CD14-positive monocyte (primary cell): Measurements from ENCODE around the gene NELL1. TPM values are rescaled to one million over a fixed set of nuclear protein-coding genes. Genes with fewer than 3 reads are reported as not detected.

Source experiments
- DNase-seq, 3 donors: peaks; one replicate each; pipeline ENCODE4 v3.0.0-alpha.2; 2011 to 2022
- H2AFZ ChIP-seq: 2 replicates; pipeline ENCODE4 v1.6.0; 2012; ENCODE audit warnings: mild to moderate bottlenecking, low read depth, low read length, inconsistent platforms; ENCODE audit not compliant: insufficient read depth, poor library complexity, severe bottlenecking
- H3K27ac ChIP-seq, 2 donors: 1 replicate in 1 of 2; 2 replicates in 1 of 2; pipeline ENCODE4 v1.5.1; 2012 to 2013; ENCODE audit warnings: low read length in 2 of 2, control low read depth in 1 of 2, inconsistent platforms in 1 of 2, low read depth in 1 of 2, mild to moderate bottlenecking in 1 of 2
- H3K27me3 ChIP-seq, 2 donors: one replicate each; pipeline versions ENCODE4 v1.6.0 to v1.6.1; 2011 to 2013; ENCODE audit warnings: low read length in 2 of 2; ENCODE audit not compliant: control insufficient read depth in 2 of 2, insufficient read depth in 2 of 2
- H3K36me3 ChIP-seq, 2 donors: replicated peaks in 1 of 2; 1 replicate in 1 of 2; 2 replicates in 1 of 2; pipeline versions ENCODE4 v1.5.1 to v1.6.1; 2012 to 2013; ENCODE audit warnings: low read length in 2 of 2, control low read depth in 1 of 2, inconsistent platforms in 1 of 2, mild to moderate bottlenecking in 1 of 2; ENCODE audit not compliant: insufficient read depth in 2 of 2, control insufficient read depth in 1 of 2
- H3K4me1 ChIP-seq, 2 donors: 1 replicate in 1 of 2; 2 replicates in 1 of 2; pipeline versions ENCODE4 v1.5.1 to v1.6.1; 2012 to 2013; ENCODE audit warnings: low read length in 2 of 2, control low read depth in 1 of 2, inconsistent platforms in 1 of 2, mild to moderate bottlenecking in 1 of 2, moderate library complexity in 1 of 2; ENCODE audit not compliant: insufficient read depth in 2 of 2, control insufficient read depth in 1 of 2
- H3K4me2 ChIP-seq: replicated peaks from 2 replicates; pipeline ENCODE3; 2012; ENCODE audit warnings: low read length, moderate library complexity, mild to moderate bottlenecking; ENCODE audit not compliant: poor library complexity, severe bottlenecking; ENCODE audit errors: extremely low read depth
- H3K4me3 ChIP-seq, 3 experiments: fragments of 200-600 bp in 1 of 3; sonication (generic) in 1 of 3; replicated peaks in 1 of 3; 1 replicate in 2 of 3; 2 replicates in 1 of 3; pipeline ENCODE4 v1.5.1; 2011 to 2013; ENCODE audit warnings: low read length in 3 of 3, mild to moderate bottlenecking in 3 of 3, control low read depth in 2 of 3, low read depth in 2 of 3, inconsistent platforms in 1 of 3, moderate library complexity in 1 of 3
- H3K79me2 ChIP-seq: 2 replicates; pipeline ENCODE4 v1.6.0; 2012; ENCODE audit warnings: mild to moderate bottlenecking, control low read depth, inconsistent platforms, low read length, moderate library complexity; ENCODE audit not compliant: insufficient read depth
- H3K9ac ChIP-seq: 2 replicates; pipeline ENCODE4 v1.6.0; 2017; ENCODE audit warnings: low read length, mild to moderate bottlenecking; ENCODE audit not compliant: insufficient read depth, poor library complexity, severe bottlenecking
- H3K9me3 ChIP-seq, 2 donors: replicated peaks in 1 of 2; 1 replicate in 1 of 2; 2 replicates in 1 of 2; pipeline versions ENCODE4 v1.5.1 to v1.6.1; 2012 to 2013; ENCODE audit warnings: low read length in 2 of 2, control low read depth in 1 of 2; ENCODE audit not compliant: control insufficient read depth in 1 of 2, insufficient read depth in 1 of 2
- H4K20me1 ChIP-seq: 2 replicates; pipeline ENCODE4 v1.6.0; 2012; ENCODE audit warnings: mild to moderate bottlenecking, low read length, control low read depth, moderate library complexity; ENCODE audit not compliant: insufficient read depth
- H3K27ac Mint-ChIP-seq, 7 donors: one replicate each; pipeline ENCODE4 v1.8.0; 2020; ENCODE audit warnings: mild to moderate bottlenecking in 7 of 7, mixed read lengths in 7 of 7, moderate library complexity in 6 of 7, inconsistent platforms in 2 of 7
- H3K27me3 Mint-ChIP-seq, 3 donors: one replicate each; pipeline ENCODE4 v1.8.0; 2021 to 2022; ENCODE audit warnings: low read depth in 3 of 3, mild to moderate bottlenecking in 3 of 3, mixed read lengths in 3 of 3, moderate library complexity in 3 of 3, inconsistent platforms in 1 of 3
- H3K36me3 Mint-ChIP-seq, 2 donors: one replicate each; pipeline ENCODE4 v1.8.0; 2020; ENCODE audit warnings: mixed read lengths in 2 of 2, inconsistent platforms in 1 of 2, mild to moderate bottlenecking in 1 of 2
- H3K4me1 Mint-ChIP-seq: one replicate; pipeline ENCODE4 v1.8.0; 2020; ENCODE audit warnings: mild to moderate bottlenecking, mixed read lengths
- H3K4me3 Mint-ChIP-seq, 2 donors: one replicate each; pipeline ENCODE4 v1.8.0; 2020; ENCODE audit warnings: mild to moderate bottlenecking in 2 of 2, mixed read lengths in 2 of 2, moderate library complexity in 1 of 2
- H3K9me3 Mint-ChIP-seq, 7 donors: one replicate each; pipeline ENCODE4 v1.8.0; 2020 to 2022; ENCODE audit warnings: mixed read lengths in 7 of 7, mild to moderate bottlenecking in 6 of 7, moderate library complexity in 6 of 7, inconsistent platforms in 2 of 7
- CTCF ChIP-seq: fragments of 200-600 bp; IDR thresholded peaks from one replicate; pipeline ENCODE4 v1.8.0; 2022; ENCODE audit warnings: antibody characterized with exemption, mild to moderate bottlenecking
- WGBS: methylation state at CpG from one replicate; pipeline ENCODE4 v1.1.5; 2013; ENCODE audit warnings: missing lambda C conversion rate; ENCODE audit not compliant: insufficient coverage; 5-methylcytosine and 5-hydroxymethylcytosine counted together
- intact Hi-C, 2 donors: fragments of 100-400 bp; cut with micrococcal nuclease; formaldehyde crosslinking; loops; one replicate each; pipeline versions ENCODE4 v1.15.0 to v1.15.1; 2023
- polyA plus RNA-seq, 3 donors: library from polyadenylated mRNA; depleted of rRNA in 1 of 3; unstranded in 2 of 3; stranded (reverse) in 1 of 3; fragments of 300-500 nt in 2 of 3; fragments of >200 nt in 1 of 3; fragmentation: Illumina TruSeq in 2 of 3; gene quantifications; 1 replicate in 2 of 3; 2 replicates in 1 of 3; pipeline ENCODE4 v1.2.3, GENCODE V29; 2012 to 2021

Gene NELL1
- polyA plus RNA-seq, 3 donors, result not detected

GRCh38 chr11:21465203-21465602, 795.8 kb downstream of the NELL1 start:
- TF ChIP-seq CTCF, result no peak
- no peak overlapping the region for H3K4me3 ChIP-seq
- no peaks in the 10 kb centered on the region for H3K27me3 ChIP-seq
- Mint-ChIP-seq H3K36me3 (no peaks in the 10 kb centered on the region), H3K27ac (no peak overlapping the region), H3K9me3 (no peaks in the 10 kb centered on the region), H3K27me3 (peaks cover 0 to 2% (median under 1%) of the 10 kb centered on the region in 3 donors), H3K4me1 (peaks cover 6% of the 10 kb centered on the region), H3K4me3 (no peak overlapping the region)
- no peak overlapping the region for H3K9ac ChIP-seq
- DNase-seq, result no peak
- 67% methylated on average over 1 of the region's 1 CpG for WGBS
- H3K36me3 ChIP-seq, result no peaks in the 10 kb centered on the region
- H3K4me2 ChIP-seq, result no peak overlapping the region
- intact Hi-C loops, result no loop called here
- no peaks in the 10 kb centered on the region for H3K79me2 ChIP-seq
- H4K20me1 ChIP-seq, result no peaks in the 10 kb centered on the region
- H3K27ac ChIP-seq, result no peak overlapping the region
- no peak overlapping the region for H2AFZ ChIP-seq
- H3K9me3 ChIP-seq, result peaks cover 0 to 3% of the 10 kb centered on the region in 2 donors
- H3K4me1 ChIP-seq, result no peaks in the 10 kb centered on the region

GRCh38 chr11:21465920-21466319, 796.5 kb downstream of the NELL1 start:
- Histone ChIP-seq H3K4me1 (no peaks in the 10 kb centered on the region), H3K79me2 (no peaks in the 10 kb centered on the region), H3K4me3 (no peak overlapping the region), H4K20me1 (no peaks in the 10 kb centered on the region), H3K36me3 (no peaks in the 10 kb centered on the region), H3K9ac (no peak overlapping the region), H2AFZ (no peak overlapping the region), H3K9me3 (peaks cover 0 to 3% of the 10 kb centered on the region in 2 donors), H3K4me2 (no peak overlapping the region), H3K27me3 (no peaks in the 10 kb centered on the region), H3K27ac (no peak overlapping the region)
- Mint-ChIP-seq H3K27ac (no peak overlapping the region), H3K4me1 (peaks cover 6% of the 10 kb centered on the region), H3K27me3 (peaks cover 0 to 2% (median 2%) of the 10 kb centered on the region in 3 donors), H3K36me3 (no peaks in the 10 kb centered on the region), H3K4me3 (no peak overlapping the region), H3K9me3 (no peaks in the 10 kb centered on the region)
- intact Hi-C loops, result no loop called here
- DNase-seq, result no peak
- WGBS, result 95% methylated on average over 2 of the region's 4 CpGs
- no peak for TF ChIP-seq CTCF
